Measurements from ENCODE around the gene ZNF134. TPM values are rescaled to one million over a fixed set of nuclear protein-coding genes. Genes with fewer than 3 reads are reported as not detected.

The ZNF134 gene
- polyA plus RNA-seq, 2 donors: 2.8 to 5.1 TPM

DNA sequence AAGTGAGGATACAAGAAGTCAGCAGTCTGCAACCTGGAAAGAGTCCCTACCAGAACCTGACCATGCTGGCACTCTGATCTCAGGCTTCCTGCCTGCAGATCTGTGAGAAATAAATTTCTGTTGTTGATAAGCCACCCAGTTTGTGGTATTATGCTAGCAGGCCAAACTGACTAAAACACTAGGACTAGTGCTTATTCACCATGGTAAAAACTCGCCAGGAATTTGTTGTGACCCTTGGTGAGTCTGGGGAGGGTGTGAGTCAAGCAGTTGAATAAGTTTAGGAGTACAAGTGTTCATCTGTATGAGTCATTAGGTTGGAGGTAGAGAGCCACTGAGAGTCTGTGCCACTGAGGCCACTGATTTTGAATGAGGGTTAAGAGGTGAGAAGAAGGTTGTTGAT, 26.5 kb upstream of the ZNF134 start:
- Histone ChIP-seq H3K4me1 (ENCODE audit: control insufficient read depth in 2 of 2, insufficient read depth in 2 of 2, low read length in 1 of 2) (peaks cover 7 to 15% of the 10 kb centered on the region in 2 donors), H3K9me3 (ENCODE audit: control insufficient read depth in 2 of 2, insufficient read depth in 1 of 2, low read depth in 1 of 2, low read length in 1 of 2) (peaks cover 31 to 52% of the 10 kb centered on the region in 2 donors), H3K4me3 (ENCODE audit: low read depth in 1 of 2, low read length in 2 of 2) (no peak overlapping the region), H3K27me3 (ENCODE audit: control insufficient read depth in 1 of 2, insufficient read depth in 2 of 2, low read length in 2 of 2) (no peaks in the 10 kb centered on the region), H3K36me3 (ENCODE audit: control insufficient read depth in 2 of 2, insufficient read depth in 2 of 2, low read length in 1 of 2) (peaks cover 7 to 22% of the 10 kb centered on the region in 2 donors), H3K27ac (ENCODE audit: low read depth in 2 of 2, low read length in 1 of 2) (no peak overlapping the region)
- WGBS, 2 donors: 94 to 97% methylated on average over 1 of the region's 1 CpG

DNA sequence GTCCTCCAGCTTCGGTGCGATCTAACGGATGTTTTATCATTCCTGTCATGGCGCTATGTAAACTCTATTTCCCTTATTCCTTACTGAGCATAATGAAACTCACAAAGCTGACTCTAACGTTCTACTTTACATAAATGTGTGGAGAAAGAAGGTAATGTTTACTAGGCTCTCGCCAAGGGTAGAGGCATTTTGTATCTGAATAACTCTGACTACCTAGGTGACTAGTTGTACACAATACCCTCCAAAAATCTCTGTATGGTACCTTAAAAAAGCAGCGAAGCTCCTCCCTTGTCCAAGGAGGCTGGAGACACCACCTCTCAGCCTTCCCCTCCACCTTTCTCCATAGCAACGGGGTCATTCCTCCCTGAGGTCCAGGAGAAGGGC, 14.7 kb upstream of the ZNF134 start:
- H3K27me3 ChIP-seq (ENCODE audit: control insufficient read depth in 1 of 2, insufficient read depth in 2 of 2, low read length in 2 of 2): no peaks in the 10 kb centered on the region
- peak overlapping the region; percentile 87 to 93 for H3K4me3 ChIP-seq (ENCODE audit: low read depth in 1 of 2, low read length in 2 of 2)
- WGBS, 2 donors: 51 to 54% methylated on average over 8 of the region's 8 CpGs
- H3K4me1 ChIP-seq (ENCODE audit: control insufficient read depth in 2 of 2, insufficient read depth in 2 of 2, low read length in 1 of 2): peaks cover 4 to 6% of the 10 kb centered on the region in 2 donors
- H3K27ac ChIP-seq (ENCODE audit: low read depth in 2 of 2, low read length in 1 of 2): no peak overlapping the region
- H3K9me3 ChIP-seq (ENCODE audit: control insufficient read depth in 2 of 2, insufficient read depth in 1 of 2, low read depth in 1 of 2, low read length in 1 of 2): peaks cover 4 to 11% of the 10 kb centered on the region in 2 donors
- H3K36me3 ChIP-seq (ENCODE audit: control insufficient read depth in 2 of 2, insufficient read depth in 2 of 2, low read length in 1 of 2): peaks cover 0 to 3% of the 10 kb centered on the region in 2 donors

DNA sequence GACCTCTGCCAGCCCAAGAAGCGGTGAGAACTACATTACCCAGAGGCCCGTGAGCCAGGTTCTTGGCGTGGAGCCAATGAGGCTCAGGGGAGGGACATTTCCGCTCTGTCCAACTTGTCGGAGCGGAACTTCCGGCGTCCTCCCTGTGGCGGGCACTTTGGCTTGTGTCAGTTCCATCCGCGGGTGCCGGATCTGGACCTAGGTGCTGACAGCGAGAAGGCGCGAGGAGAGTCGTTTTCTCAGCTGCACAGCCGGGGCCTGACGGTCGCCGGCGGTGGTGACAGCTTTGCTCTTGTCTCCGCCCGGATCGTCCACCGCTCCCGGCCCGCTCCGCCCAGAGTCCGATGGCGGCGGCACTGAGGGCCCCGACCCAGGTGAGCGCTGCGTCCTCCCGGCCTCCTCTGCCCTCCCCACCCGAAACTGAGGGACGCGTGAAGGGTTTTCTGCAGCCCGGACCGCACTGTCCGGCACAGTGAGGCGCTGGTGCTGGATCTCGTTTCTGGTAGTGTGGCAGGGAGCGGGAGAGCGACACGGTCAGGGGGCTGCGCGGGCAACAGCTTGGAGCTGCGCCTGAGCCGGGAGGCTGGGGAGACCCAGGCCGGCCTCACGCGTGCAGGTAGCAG, 14.2 kb upstream of the ZNF134 start, which contains the start of gene ZNF530:
TSS of gene ZNF530 (plus strand) at position 125 of the 623 bp plus-strand sequence. CDS start 4,461 bp downstream, outside the sequence.
- H3K27ac ChIP-seq (ENCODE audit: low read depth in 2 of 2, low read length in 1 of 2): peak within 1 kb of the TSS in 1 of 2 donors; percentile 57
- 1% methylated on average over 42 to 53 of the region's 53 CpGs for WGBS, 2 donors

DNA sequence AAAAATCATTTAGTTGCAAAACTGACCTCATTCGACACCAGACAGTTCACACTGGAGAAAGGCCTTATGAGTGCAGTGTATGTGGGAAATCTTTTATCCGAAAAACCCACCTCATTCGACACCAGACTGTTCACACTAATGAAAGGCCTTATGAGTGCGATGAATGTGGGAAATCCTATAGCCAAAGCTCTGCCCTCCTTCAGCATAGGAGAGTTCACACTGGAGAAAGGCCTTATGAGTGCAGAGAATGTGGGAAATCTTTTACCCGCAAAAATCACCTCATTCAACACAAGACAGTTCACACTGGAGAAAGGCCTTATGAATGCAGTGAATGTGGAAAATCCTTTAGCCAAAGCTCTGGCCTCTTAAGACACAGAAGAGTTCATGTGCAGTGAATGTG, 7.1 kb upstream of the ZNF134 start:
- peaks cover 21 to 41% of the 10 kb centered on the region in 2 donors for H3K9me3 ChIP-seq (ENCODE audit: control insufficient read depth in 2 of 2, insufficient read depth in 1 of 2, low read depth in 1 of 2, low read length in 1 of 2)
- WGBS, 2 donors: 97 to 98% methylated on average over 5 of the region's 5 CpGs
- H3K36me3 ChIP-seq (ENCODE audit: control insufficient read depth in 2 of 2, insufficient read depth in 2 of 2, low read length in 1 of 2): peaks cover 9 to 21% of the 10 kb centered on the region in 2 donors

More for the DNA sequence above, 14.2 kb upstream of the ZNF134 start, which contains the start of gene ZNF530:
- peak within 1 kb of the TSS; percentile 87 to 93 for H3K4me3 ChIP-seq (ENCODE audit: low read depth in 1 of 2, low read length in 2 of 2)
- peaks cover 4 to 6% of the 10 kb centered on the region in 2 donors for H3K4me1 ChIP-seq (ENCODE audit: control insufficient read depth in 2 of 2, insufficient read depth in 2 of 2, low read length in 1 of 2)
- H3K36me3 ChIP-seq (ENCODE audit: control insufficient read depth in 2 of 2, insufficient read depth in 2 of 2, low read length in 1 of 2): peaks cover 0 to 7% of the 10 kb centered on the region in 2 donors
- peaks cover 8 to 15% of the 10 kb centered on the region in 2 donors for H3K9me3 ChIP-seq (ENCODE audit: control insufficient read depth in 2 of 2, insufficient read depth in 1 of 2, low read depth in 1 of 2, low read length in 1 of 2)
- H3K27me3 ChIP-seq (ENCODE audit: control insufficient read depth in 1 of 2, insufficient read depth in 2 of 2, low read length in 2 of 2): no peaks in the 10 kb centered on the region

DNA sequence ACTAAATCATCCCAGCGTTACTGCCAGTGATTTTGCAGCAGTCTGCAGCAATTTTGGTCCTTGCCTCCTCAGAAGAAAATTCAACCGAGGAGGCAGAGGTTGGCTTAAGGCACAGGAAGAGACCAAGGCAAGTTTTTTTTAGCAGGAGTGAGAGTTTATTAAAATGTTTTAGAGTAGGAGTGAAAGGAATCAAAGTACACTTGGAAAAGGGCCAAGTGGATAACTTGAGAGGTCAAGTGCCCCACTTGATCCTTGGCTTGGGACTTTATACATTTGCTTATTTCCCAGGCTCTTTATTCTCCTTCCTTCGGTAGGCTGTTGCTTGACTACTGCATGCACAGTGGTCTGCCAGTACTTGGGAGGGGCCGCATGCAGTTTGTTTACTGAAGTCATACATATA, 2.9 kb upstream of the ZNF134 start:
- WGBS, 2 donors: 87 to 91% methylated on average over 4 of the region's 4 CpGs
- no peak overlapping the region for H3K4me3 ChIP-seq (ENCODE audit: low read depth in 1 of 2, low read length in 2 of 2)
- no peaks in the 10 kb centered on the region for H3K27me3 ChIP-seq (ENCODE audit: control insufficient read depth in 1 of 2, insufficient read depth in 2 of 2, low read length in 2 of 2)
- peaks cover 8 to 35% of the 10 kb centered on the region in 2 donors for H3K9me3 ChIP-seq (ENCODE audit: control insufficient read depth in 2 of 2, insufficient read depth in 1 of 2, low read depth in 1 of 2, low read length in 1 of 2)
- peaks cover 0 to 4% of the 10 kb centered on the region in 2 donors for H3K4me1 ChIP-seq (ENCODE audit: control insufficient read depth in 2 of 2, insufficient read depth in 2 of 2, low read length in 1 of 2)
- H3K27ac ChIP-seq (ENCODE audit: low read depth in 2 of 2, low read length in 1 of 2): no peak overlapping the region
- peaks cover 0 to 6% of the 10 kb centered on the region in 2 donors for H3K36me3 ChIP-seq (ENCODE audit: control insufficient read depth in 2 of 2, insufficient read depth in 2 of 2, low read length in 1 of 2)

More for the DNA sequence above, 7.1 kb upstream of the ZNF134 start:
- H3K27ac ChIP-seq (ENCODE audit: low read depth in 2 of 2, low read length in 1 of 2): no peak overlapping the region
- no peaks in the 10 kb centered on the region for H3K27me3 ChIP-seq (ENCODE audit: control insufficient read depth in 1 of 2, insufficient read depth in 2 of 2, low read length in 2 of 2)
- H3K4me1 ChIP-seq (ENCODE audit: control insufficient read depth in 2 of 2, insufficient read depth in 2 of 2, low read length in 1 of 2): no peaks in the 10 kb centered on the region
- H3K4me3 ChIP-seq (ENCODE audit: low read depth in 1 of 2, low read length in 2 of 2): no peak overlapping the region

DNA sequence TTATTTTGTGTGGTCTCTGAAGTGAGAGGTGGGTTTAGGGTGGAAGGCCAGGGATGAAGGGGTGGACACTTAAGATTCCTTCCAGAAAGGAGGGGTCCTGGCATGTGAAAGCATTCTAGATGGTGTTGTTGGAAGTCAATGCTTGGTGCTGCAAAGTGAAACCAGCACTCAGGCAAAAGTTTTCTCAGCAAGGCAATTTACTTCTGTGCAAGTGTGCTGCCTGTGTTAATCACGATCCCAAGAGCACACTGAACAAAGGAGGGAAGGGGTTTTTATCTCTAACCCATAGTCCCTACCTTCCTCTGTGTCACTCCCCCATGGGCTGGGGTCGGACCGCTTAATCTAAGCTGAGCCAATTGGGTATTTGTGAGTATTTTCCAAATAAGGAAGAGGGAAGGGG, 1.3 kb downstream of the ZNF134 start:
- H3K36me3 ChIP-seq (ENCODE audit: control insufficient read depth in 2 of 2, insufficient read depth in 2 of 2, low read length in 1 of 2): peaks cover 35 to 37% of the 10 kb centered on the region in 2 donors
- no peaks in the 10 kb centered on the region for H3K27me3 ChIP-seq (ENCODE audit: control insufficient read depth in 1 of 2, insufficient read depth in 2 of 2, low read length in 2 of 2)
- no peak overlapping the region for H3K27ac ChIP-seq (ENCODE audit: low read depth in 2 of 2, low read length in 1 of 2)
- H3K4me1 ChIP-seq (ENCODE audit: control insufficient read depth in 2 of 2, insufficient read depth in 2 of 2, low read length in 1 of 2): peaks cover 0 to 4% of the 10 kb centered on the region in 2 donors
- H3K9me3 ChIP-seq (ENCODE audit: control insufficient read depth in 2 of 2, insufficient read depth in 1 of 2, low read depth in 1 of 2, low read length in 1 of 2): peaks cover 34 to 57% of the 10 kb centered on the region in 2 donors
- WGBS, 2 donors: 98 to 100% methylated on average over 3 of the region's 3 CpGs
- peak overlapping the region in 1 of 2 donors; percentile 93 for H3K4me3 ChIP-seq (ENCODE audit: low read depth in 1 of 2, low read length in 2 of 2)

DNA sequence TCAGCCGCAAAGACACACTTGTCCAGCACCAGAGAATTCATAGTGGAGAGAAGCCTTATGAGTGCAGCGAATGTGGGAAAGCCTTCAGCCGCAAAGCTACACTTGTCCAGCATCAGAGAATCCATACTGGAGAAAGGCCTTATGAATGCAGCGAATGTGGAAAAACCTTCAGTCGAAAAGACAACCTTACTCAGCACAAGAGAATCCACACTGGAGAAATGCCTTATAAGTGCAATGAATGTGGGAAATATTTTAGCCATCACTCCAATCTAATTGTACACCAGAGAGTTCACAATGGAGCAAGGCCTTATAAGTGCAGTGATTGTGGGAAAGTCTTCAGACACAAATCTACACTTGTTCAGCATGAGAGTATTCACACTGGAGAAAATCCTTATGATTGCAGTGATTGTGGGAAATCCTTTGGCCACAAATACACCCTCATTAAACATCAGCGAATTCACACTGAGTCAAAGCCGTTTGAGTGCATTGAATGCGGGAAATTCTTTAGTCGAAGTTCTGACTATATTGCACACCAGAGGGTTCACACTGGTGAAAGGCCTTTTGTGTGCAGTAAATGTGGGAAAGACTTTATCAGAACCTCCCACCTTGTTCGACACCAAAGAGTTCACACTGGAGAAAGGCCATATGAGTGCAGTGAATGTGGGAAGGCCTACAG, 6.8 kb downstream of the ZNF134 start:
- 98 to 100% methylated on average over 10 of the region's 10 CpGs for WGBS, 2 donors
- Histone ChIP-seq H3K27me3 (ENCODE audit: control insufficient read depth in 1 of 2, insufficient read depth in 2 of 2, low read length in 2 of 2) (no peaks in the 10 kb centered on the region), H3K4me1 (ENCODE audit: control insufficient read depth in 2 of 2, insufficient read depth in 2 of 2, low read length in 1 of 2) (peaks cover 0 to 2% of the 10 kb centered on the region in 2 donors), H3K9me3 (ENCODE audit: control insufficient read depth in 2 of 2, insufficient read depth in 1 of 2, low read depth in 1 of 2, low read length in 1 of 2) (peaks cover 54 to 67% of the 10 kb centered on the region in 2 donors), H3K36me3 (ENCODE audit: control insufficient read depth in 2 of 2, insufficient read depth in 2 of 2, low read length in 1 of 2) (peaks cover 49 to 53% of the 10 kb centered on the region in 2 donors), H3K27ac (ENCODE audit: low read depth in 2 of 2, low read length in 1 of 2) (no peak overlapping the region), H3K4me3 (ENCODE audit: low read depth in 1 of 2, low read length in 2 of 2) (no peak overlapping the region)

DNA sequence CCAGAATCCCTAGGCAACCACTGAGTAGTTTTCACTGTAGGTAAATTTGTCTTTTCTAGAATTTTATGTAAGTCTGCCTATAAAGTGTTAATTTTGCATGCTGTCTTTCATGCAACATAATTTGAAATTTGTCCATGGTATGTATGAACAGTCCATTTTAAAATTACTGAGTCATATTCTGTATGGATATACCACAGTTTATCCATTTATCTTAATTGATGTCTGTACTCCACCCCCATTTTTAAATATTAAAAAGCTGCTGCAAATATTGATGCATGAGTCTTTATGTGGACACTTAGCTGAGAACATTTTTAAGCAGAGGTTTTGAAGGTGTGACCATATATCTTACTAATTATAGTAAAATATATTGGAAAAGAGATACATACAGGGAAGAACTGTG, 9.0 kb downstream of the ZNF134 start:
- Histone ChIP-seq H3K36me3 (ENCODE audit: control insufficient read depth in 2 of 2, insufficient read depth in 2 of 2, low read length in 1 of 2) (peaks cover 36 to 38% of the 10 kb centered on the region in 2 donors), H3K4me1 (ENCODE audit: control insufficient read depth in 2 of 2, insufficient read depth in 2 of 2, low read length in 1 of 2) (no peaks in the 10 kb centered on the region), H3K27ac (ENCODE audit: low read depth in 2 of 2, low read length in 1 of 2) (no peak overlapping the region), H3K9me3 (ENCODE audit: control insufficient read depth in 2 of 2, insufficient read depth in 1 of 2, low read depth in 1 of 2, low read length in 1 of 2) (peaks cover 40 to 48% of the 10 kb centered on the region in 2 donors), H3K4me3 (ENCODE audit: low read depth in 1 of 2, low read length in 2 of 2) (no peak overlapping the region), H3K27me3 (ENCODE audit: control insufficient read depth in 1 of 2, insufficient read depth in 2 of 2, low read length in 2 of 2) (no peaks in the 10 kb centered on the region)

DNA sequence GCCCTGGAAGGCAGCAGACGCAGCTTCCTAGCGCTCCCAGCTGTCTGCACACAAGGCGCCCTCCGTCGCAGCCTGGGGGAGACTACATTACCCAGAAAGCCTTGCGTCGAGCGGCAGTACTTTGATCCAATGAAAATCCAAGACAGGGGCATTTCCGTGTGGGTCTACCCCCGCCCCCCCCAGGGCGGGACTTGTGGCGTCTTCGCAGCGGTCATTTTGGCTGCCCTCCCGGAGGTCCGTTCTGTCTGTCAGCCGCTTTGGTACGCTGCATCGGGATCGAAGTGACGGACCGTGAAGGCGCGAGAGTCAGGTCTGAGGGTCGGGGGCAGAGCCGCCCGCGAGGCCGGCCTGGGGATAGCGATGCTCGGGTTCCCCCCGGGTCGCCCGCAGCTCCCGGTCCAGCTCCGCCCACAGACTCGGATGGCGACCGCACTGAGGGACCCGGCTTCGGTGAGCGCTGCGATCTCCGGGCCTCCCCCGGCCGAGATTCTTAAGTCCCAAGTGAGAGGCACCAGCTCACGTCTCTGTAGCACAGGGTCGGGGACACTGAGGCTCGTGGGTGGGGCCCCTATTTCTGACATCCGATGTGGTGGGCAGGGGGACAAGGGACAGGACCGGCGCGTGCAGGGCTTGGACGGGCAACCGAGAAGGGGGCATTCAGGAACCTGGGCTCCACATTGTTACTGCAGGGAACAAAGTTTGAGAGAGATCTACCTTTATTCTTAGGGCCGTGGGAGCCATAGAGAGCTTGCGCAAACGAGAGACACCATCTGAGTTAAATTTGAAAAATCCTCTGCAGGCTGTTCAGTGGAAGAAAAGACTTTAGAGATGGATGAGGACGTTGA, 19.2 kb downstream of the ZNF134 start, which contains the start of gene ZNF211:
TSS of gene ZNF211 (plus strand) at position 182 of the 845 bp plus-strand sequence. CDS start at position 361, 179 bp downstream.
- WGBS, 2 donors: 1 to 2% methylated on average over 49 to 59 of the region's 59 CpGs
- H3K4me3 ChIP-seq (ENCODE audit: low read depth in 1 of 2, low read length in 2 of 2): peak within 1 kb of the TSS; percentile 63 to 92
- peak within 1 kb of the TSS; percentile 36 to 74 for H3K27ac ChIP-seq (ENCODE audit: low read depth in 2 of 2, low read length in 1 of 2)
- H3K4me1 ChIP-seq (ENCODE audit: control insufficient read depth in 2 of 2, insufficient read depth in 2 of 2, low read length in 1 of 2): peaks cover 4% of the 10 kb centered on the region in 2 donors
- no peaks in the 10 kb centered on the region for H3K27me3 ChIP-seq (ENCODE audit: control insufficient read depth in 1 of 2, insufficient read depth in 2 of 2, low read length in 2 of 2)
- peaks cover 0 to 4% of the 10 kb centered on the region in 2 donors for H3K9me3 ChIP-seq (ENCODE audit: control insufficient read depth in 2 of 2, insufficient read depth in 1 of 2, low read depth in 1 of 2, low read length in 1 of 2)
- peaks cover 3 to 5% of the 10 kb centered on the region in 2 donors for H3K36me3 ChIP-seq (ENCODE audit: control insufficient read depth in 2 of 2, insufficient read depth in 2 of 2, low read length in 1 of 2)

Measured in esophagus (tissue), 2 donors.